ENCODE data around the gene CPB1. TPM values are rescaled to one million over a fixed set of nuclear protein-coding genes. Genes with fewer than 3 reads are reported as not detected.

CPB1 gene
- total RNA-seq, 1 donor from 2014 or later: 5.0 TPM

DNA sequence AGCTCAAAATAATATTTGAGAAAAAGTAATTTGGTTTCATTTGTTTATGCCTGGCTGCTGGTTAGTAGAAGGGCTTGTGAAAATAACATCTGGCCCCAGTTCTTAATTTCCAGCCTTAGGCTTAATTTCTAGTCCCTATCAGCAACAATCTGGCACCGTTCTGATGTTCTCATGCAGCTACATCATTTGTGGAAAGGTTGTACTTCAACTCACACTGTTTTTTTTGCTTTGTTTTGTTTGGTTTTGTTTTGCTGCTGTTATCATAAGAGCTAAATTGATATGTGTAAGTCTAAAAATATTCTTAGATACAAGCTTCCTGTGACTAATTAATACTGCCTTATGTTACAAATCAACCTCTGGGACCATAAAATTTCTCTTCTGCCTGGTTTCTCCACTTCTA, 46.4 kb downstream of the CPB1 start:
- ATAC-seq (no peak), DNase-seq (ENCODE audit: low spot score) (no peak)
- intact Hi-C loops (cut with DNase I): no loop called here

- ATAC-seq: no peak
- no peak for DNase-seq (ENCODE audit: low spot score)
- intact Hi-C loops (cut with DNase I): no loop called here
Measured at GRCh38 chr3:148878095-148878494, 50.5 kb downstream of the CPB1 start.

DNA sequence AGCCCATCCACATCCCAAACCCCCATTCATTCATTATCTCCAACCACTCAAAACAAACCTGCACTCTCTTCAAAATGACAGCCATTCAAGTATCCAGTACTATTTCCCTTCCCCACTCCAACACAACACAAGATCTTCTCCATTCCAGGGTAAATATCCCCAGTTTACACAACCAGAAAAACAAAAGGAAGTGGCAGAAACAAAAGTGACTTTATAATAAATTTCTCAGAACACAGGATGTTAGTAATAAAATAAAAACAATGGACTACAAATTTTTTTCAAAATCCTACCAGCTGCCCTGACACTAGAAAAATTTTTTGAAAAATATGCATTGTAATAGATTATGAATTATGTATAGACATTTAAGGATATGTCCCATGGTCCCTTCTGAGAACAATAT, 51.6 kb downstream of the CPB1 start:
- intact Hi-C loops (cut with DNase I): no loop called here
- DNase-seq (ENCODE audit: low spot score) (no peak), ATAC-seq (no peak)

- intact Hi-C loops (cut with DNase I): no loop called here
- DNase-seq (ENCODE audit: low spot score) (no peak), ATAC-seq (no peak)
Measured at GRCh38 chr3:148880681-148881080, 53.1 kb downstream of the CPB1 start.

DNA sequence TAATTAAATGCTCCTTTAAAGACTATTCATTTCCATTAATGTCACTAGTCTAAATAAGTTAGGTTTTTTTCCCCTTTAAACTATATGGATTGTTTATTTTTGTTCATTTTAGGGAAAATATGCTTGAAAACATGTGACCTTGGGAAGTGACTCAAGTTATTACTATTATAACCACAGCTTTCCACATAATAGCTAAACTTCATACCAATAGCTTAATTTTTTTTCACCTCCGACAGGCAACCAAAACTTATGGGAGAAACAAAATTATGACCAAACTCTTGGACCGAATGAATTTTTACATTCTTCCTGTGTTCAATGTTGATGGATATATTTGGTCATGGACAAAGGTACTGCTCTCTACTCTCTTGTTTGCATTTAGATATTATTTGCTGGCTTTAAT, 53.7 kb downstream of the CPB1 start:
- DNase-seq (ENCODE audit: low spot score) (no peak), ATAC-seq (no peak)
- intact Hi-C loops (cut with DNase I): no loop called here

GRCh38 chr3:148882288-148882687, 54.7 kb downstream of the CPB1 start:
- no peak for DNase-seq (ENCODE audit: low spot score)
- ATAC-seq: no peak
- intact Hi-C loops (cut with DNase I): no loop called here

DNA sequence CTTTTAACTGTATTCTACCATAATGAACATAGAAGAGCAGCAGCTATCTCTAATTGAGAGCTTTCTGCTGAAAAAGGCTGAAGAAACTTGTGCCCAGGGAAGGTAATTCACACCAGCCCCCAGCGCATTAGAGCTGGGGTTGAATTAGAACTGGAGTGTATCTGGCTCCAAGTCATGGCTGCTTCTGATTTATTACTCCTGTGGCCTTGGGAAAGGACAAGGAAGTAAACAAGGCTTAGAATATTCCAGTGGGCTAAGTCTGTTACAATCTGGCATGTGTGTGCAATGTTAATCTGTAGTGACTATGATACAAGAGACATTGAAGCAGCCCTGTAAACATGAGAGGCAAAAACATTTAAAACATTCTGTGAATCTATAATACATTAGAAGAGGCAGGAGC, 55.6 kb downstream of the CPB1 start:
- ATAC-seq: no peak
- no peak for DNase-seq (ENCODE audit: low spot score)
- intact Hi-C loops (cut with DNase I): no loop called here

DNA sequence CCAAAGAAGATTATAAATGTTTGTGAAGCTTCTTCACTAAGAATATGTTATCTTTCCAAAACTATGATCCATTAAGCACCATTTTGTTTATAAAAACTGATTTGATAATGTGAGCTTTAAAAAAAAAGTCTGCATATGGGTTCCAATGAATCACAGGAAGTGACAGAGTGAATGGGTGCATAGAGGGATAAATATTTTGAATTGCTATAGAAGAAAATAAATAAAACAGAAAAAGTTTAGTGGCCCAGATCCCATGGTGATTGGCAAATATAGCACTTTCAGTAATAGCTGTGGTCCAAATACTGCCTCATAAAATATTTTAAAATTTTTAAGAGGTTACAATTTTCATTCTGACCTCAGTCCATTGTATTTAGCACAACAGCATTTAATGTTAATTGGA, 56.6 kb downstream of the CPB1 start:
- no peak for DNase-seq (ENCODE audit: low spot score)
- no peak for ATAC-seq
- intact Hi-C loops (cut with DNase I): no loop called here

DNA sequence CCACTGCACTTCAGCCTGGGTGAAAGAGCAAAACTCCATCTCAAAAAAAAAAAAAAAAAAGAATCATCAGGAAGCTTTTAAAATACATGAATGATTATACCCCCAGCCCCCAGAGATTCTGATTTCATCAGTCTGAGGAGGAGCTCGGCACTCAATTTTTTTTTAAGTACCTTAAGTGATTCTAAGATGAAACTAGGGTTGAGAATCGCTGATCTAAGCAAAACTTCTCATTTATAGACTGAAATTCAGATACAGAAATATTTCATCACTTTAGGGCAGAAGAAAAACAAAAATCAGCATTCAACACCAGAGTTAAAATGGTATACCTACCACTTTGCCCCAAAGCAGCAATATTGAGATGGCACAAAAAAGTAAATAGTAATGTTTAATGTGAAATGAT, 62.2 kb downstream of the CPB1 start:
- no peak for ATAC-seq
- DNase-seq (ENCODE audit: low spot score): no peak
- intact Hi-C loops (cut with DNase I): no loop called here

GRCh38 chr3:148896062-148896461, 68.5 kb downstream of the CPB1 start:
- ATAC-seq: no peak
- intact Hi-C loops (cut with DNase I): no loop called here
- DNase-seq (ENCODE audit: low spot score): no peak

GRCh38 chr3:148901987-148902791, 74.6 kb downstream of the CPB1 start:
- intact Hi-C loops (cut with DNase I): no loop called here
- no peak for DNase-seq (ENCODE audit: low spot score)
- ATAC-seq: no peak

- ATAC-seq (no peak), DNase-seq (ENCODE audit: low spot score) (no peak)
- intact Hi-C loops (cut with DNase I): no loop called here
Measured at GRCh38 chr3:148903022-148903442, 75.4 kb downstream of the CPB1 start.

DNA sequence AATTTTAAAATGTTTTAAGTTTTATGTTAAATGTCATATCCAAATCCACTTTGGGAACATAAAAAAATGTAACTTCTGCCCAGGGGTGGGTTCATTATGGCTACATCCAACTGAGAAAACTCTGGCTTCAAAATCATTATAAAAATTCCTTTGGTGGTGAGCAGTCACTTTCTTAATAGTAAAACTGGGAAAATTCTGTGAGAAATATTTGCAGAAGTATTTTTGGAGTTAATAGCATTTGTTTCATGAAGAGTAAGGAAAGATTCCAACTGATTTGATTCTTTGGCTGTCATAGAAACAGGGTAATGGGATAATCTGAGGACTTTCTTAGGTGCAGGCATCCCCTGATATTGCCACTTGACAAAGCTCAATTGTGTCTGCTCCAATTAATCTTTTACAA, 76.3 kb downstream of the CPB1 start:
- intact Hi-C loops (cut with DNase I): no loop called here
- DNase-seq (ENCODE audit: low spot score) (no peak), ATAC-seq (no peak)

- ATAC-seq: no peak
- DNase-seq (ENCODE audit: low spot score): no peak
- intact Hi-C loops (cut with DNase I): no loop called here
Measured at GRCh38 chr3:148906667-148907066, 79.1 kb downstream of the CPB1 start.

Other genes starting within 250 kb of the CPB1 start
- 7.2 TPM for gene AGTR1, start 129.9 kb upstream of the CPB1 start, total RNA-seq
- 10.3 TPM for gene CPA3, start 37.5 kb downstream of the CPB1 start, total RNA-seq
- 35.2 TPM for gene GYG1, start 163.7 kb downstream of the CPB1 start, total RNA-seq

All from sciatic nerve (tissue), 2 donors.